ENCODE measurements around the gene MRPS7. TPM values are rescaled to one million over a fixed set of nuclear protein-coding genes. Genes with fewer than 3 reads are reported as not detected.

Gene MRPS7
- total and polyA plus RNA-seq, 2 of the 8 experiments (the other 6 are each of a cell fraction or from before 2014, with no cell fraction given): 63.4 to 79.4 TPM

DNA sequence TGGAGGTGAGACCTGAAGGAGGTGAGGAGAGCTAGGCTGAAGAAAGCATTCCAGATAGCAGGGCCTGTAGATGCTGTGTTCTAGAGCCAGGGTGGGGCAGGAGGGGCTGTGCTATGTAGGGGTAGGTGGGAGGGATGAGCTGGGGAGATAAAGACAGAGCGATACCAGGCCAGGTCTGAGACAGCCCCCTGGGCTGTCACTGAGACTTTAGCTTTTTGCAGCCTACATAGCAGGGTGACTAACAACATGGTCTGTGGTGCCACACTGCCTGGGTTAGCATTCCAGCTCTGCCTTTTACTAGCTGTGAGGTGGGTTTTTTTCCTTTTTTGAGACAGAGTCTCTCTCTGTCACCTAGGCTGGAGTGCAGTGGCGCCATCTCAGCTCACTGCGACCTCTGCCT is 41.9 kb upstream of the MRPS7 start:
- Histone ChIP-seq H3K23ac (ENCODE audit: insufficient read length) (no peak overlapping the region), H4K20me1 (replicated peaks in 1 of 2; ENCODE audit: control insufficient read depth in 1 of 2, insufficient read depth in 2 of 2, low read length in 2 of 2) (peaks cover 2 to 3% of the 10 kb centered on the region in 2 experiments), H3K9me3 (ENCODE audit: insufficient read depth in 2 of 2, low read depth in 1 of 2, low read length in 1 of 2) (no peaks in the 10 kb centered on the region), H3K23me2 (ENCODE audit: low read depth, low read length) (no peaks in the 10 kb centered on the region), H2AK5ac (ENCODE audit: low read depth, low read length) (no peak overlapping the region), H3K27ac (ENCODE audit: low read depth, low read length) (no peak overlapping the region), H3K9ac (replicated peaks in 1 of 4; ENCODE audit: extremely low read depth in 1 of 4, low read depth in 3 of 4, low read length in 3 of 4) (no peak overlapping the region), H2BK12ac (ENCODE audit: low read depth, low read length) (no peak overlapping the region), H3K4me1 (replicated peaks in 1 of 4; ENCODE audit: control insufficient read depth in 3 of 4, insufficient read depth in 4 of 4, low read length in 3 of 4) (no peaks in the 10 kb centered on the region), H3K79me2 (ENCODE audit: control insufficient read depth in 1 of 2, insufficient read depth in 2 of 2, low read length in 2 of 2) (no peaks in the 10 kb centered on the region), H2BK120ac (replicated peaks; ENCODE audit: low read depth, low read length) (no peak overlapping the region), H3K56ac (replicated peaks; ENCODE audit: insufficient read length, low read depth, low read length) (no peak overlapping the region), H3K36me3 (ENCODE audit: control insufficient read depth in 2 of 4, insufficient read depth in 4 of 4, low read length in 3 of 4) (peaks cover 8 to 54% (median 37%) of the 10 kb centered on the region in 4 experiments), H3K14ac (ENCODE audit: insufficient read length) (no peak overlapping the region), H4K91ac (replicated peaks; ENCODE audit: insufficient read length, low read length) (no peak overlapping the region), H3K4ac (replicated peaks; ENCODE audit: insufficient read length, low read depth, low read length) (no peak overlapping the region), H2BK5ac (ENCODE audit: low read depth, low read length) (no peak overlapping the region), H4K8ac (ENCODE audit: extremely low read depth, insufficient read depth, low read length) (no peak overlapping the region), H2BK20ac (ENCODE audit: low read length) (no peak overlapping the region), H4K5ac (ENCODE audit: insufficient read length, low read depth, low read length) (no peak overlapping the region), H3K4me3 (ENCODE audit: extremely low read depth in 1 of 4, insufficient read depth in 2 of 4, low read depth in 3 of 4, low read length in 4 of 4) (no peak overlapping the region), H2BK15ac (ENCODE audit: low read length) (no peak overlapping the region), H3K4me2 (ENCODE audit: insufficient read depth in 1 of 2, low read depth in 2 of 2, low read length in 2 of 2) (no peak overlapping the region), H2AFZ (ENCODE audit: low read length) (no peak overlapping the region), H3K79me1 (ENCODE audit: low read depth, low read length) (0 out of 2 replicates have a peak, but pooled peaks cover 3% of the 10 kb centered on the region), H3K27me3 (replicated peaks in 1 of 4; ENCODE audit: control insufficient read depth in 3 of 4, extremely low read depth in 1 of 4, insufficient read depth in 3 of 4, low read length in 3 of 4) (no peaks in the 10 kb centered on the region), H3K18ac (ENCODE audit: extremely low read depth, low read length) (no peak overlapping the region)
- WGBS, 2 experiments (ENCODE audit: extremely low coverage in 1 of 2, insufficient coverage in 1 of 2, insufficient read length in 1 of 2, insufficient replicate concordance in 2 of 2, low coverage in 1 of 2, low lambda C conversion rate in 2 of 2, missing lambda C conversion rate in 1 of 2): 96% methylated on average over 3 of the region's 3 CpGs; no CpG with 5 or more reads in 1 of the 2 experiments
- ChIA-PET POLR2A (ENCODE audit: partially characterized antibody) (interaction anchor here (0.5 to 6.1 kb wide), 11 partner anchors 9 to 87 kb away, joined by 3 to 29 read pairs (median 4); partner anchors contain the start of gene NUP85), CTCF (ENCODE audit: partially characterized antibody) (interaction anchor here (0.7 to 6.4 kb wide), 10 partner anchors 9 to 282 kb away, joined by 3 to 56 read pairs (median 4); partner anchors contain the start of gene MIF4GD)
- FAIRE-seq (no peak), DNase-seq (ENCODE audit: low read depth in 1 of 2, low spot score in 2 of 2) (no peak)
- TF ChIP-seq RNF2 (IDR thresholded peaks at IDR 0.05; ENCODE audit: borderline replicate concordance, low read depth, low read length, missing control alignments, poor library complexity, severe bottlenecking) (no peak), JUN (IDR thresholded peaks at IDR 0.05; ENCODE audit: low read depth, low read length) (no peak), RXRA (IDR thresholded peaks at IDR 0.05; ENCODE audit: insufficient read depth, low read depth, low read length) (no peak), POLR2AphosphoS5 (IDR thresholded peaks at IDR 0.05; ENCODE audit: low read depth, low read length) (no peak), SP1 (IDR thresholded peaks at IDR 0.05; ENCODE audit: low read depth, low read length) (no peak), SUZ12 (IDR thresholded peaks at IDR 0.05; ENCODE audit: low read length) (no peak), RFX5 (IDR thresholded peaks at IDR 0.05; ENCODE audit: borderline replicate concordance, low read depth, low read length) (no peak)
- TF ChIP-seq, protein P1, sequence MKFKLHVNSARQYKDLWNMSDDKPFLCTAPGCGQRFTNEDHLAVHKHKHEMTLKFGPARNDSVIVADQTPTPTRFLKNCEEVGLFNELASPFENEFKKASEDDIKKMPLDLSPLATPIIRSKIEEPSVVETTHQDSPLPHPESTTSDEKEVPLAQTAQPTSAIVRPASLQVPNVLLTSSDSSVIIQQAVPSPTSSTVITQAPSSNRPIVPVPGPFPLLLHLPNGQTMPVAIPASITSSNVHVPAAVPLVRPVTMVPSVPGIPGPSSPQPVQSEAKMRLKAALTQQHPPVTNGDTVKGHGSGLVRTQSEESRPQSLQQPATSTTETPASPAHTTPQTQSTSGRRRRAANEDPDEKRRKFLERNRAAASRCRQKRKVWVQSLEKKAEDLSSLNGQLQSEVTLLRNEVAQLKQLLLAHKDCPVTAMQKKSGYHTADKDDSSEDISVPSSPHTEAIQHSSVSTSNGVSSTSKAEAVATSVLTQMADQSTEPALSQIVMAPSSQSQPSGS (IDR thresholded peaks at IDR 0.05; ENCODE audit: low read length): no peak
- TF ChIP-seq, protein P2, sequence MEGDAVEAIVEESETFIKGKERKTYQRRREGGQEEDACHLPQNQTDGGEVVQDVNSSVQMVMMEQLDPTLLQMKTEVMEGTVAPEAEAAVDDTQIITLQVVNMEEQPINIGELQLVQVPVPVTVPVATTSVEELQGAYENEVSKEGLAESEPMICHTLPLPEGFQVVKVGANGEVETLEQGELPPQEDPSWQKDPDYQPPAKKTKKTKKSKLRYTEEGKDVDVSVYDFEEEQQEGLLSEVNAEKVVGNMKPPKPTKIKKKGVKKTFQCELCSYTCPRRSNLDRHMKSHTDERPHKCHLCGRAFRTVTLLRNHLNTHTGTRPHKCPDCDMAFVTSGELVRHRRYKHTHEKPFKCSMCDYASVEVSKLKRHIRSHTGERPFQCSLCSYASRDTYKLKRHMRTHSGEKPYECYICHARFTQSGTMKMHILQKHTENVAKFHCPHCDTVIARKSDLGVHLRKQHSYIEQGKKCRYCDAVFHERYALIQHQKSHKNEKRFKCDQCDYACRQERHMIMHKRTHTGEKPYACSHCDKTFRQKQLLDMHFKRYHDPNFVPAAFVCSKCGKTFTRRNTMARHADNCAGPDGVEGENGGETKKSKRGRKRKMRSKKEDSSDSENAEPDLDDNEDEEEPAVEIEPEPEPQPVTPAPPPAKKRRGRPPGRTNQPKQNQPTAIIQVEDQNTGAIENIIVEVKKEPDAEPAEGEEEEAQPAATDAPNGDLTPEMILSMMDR (IDR thresholded peaks at IDR 0.05; ENCODE audit: control extremely low read depth in 1 of 3, insufficient read depth in 1 of 3, low read depth in 1 of 3, low read length in 3 of 3): no peak
